Measurements from ENCODE around the gene LGR6.
"Not testable (repeated sequence)": the region's sequence is repeated elsewhere in the genome, so short reads cannot be mapped to it uniquely, and the experiment has no call there.

Gene LGR6

GRCh38 chr1:202242080-202242419 is 48.5 kb downstream of the LGR6 start:
- DNase-seq: no peak

GRCh38 chr1:202243006-202243405 is 49.4 kb downstream of the LGR6 start:
- DNase-seq: no peak

- no peak for DNase-seq
Observed at GRCh38 chr1:202244841-202245261, 51.3 kb downstream of the LGR6 start.

- DNase-seq: no peak
Observed at GRCh38 chr1:202245391-202245790, 51.8 kb downstream of the LGR6 start.

- no peak for DNase-seq
Observed at GRCh38 chr1:202247104-202247503, 53.5 kb downstream of the LGR6 start.

- no peak for DNase-seq
Observed at GRCh38 chr1:202247837-202248795, 54.5 kb downstream of the LGR6 start.

GRCh38 chr1:202248861-202249260 is 55.3 kb downstream of the LGR6 start:
- no peak for DNase-seq

- no peak for DNase-seq
Observed at GRCh38 chr1:202249436-202249835, 55.8 kb downstream of the LGR6 start.

GRCh38 chr1:202249846-202250245 is 56.2 kb downstream of the LGR6 start:
- no peak for DNase-seq

GRCh38 chr1:202250982-202251381 is 57.4 kb downstream of the LGR6 start:
- DNase-seq: no peak

GRCh38 chr1:202251424-202252256 is 58.0 kb downstream of the LGR6 start:
- DNase-seq: no peak

- DNase-seq: no peak
Observed at GRCh38 chr1:202252271-202252670, 58.7 kb downstream of the LGR6 start.

GRCh38 chr1:202254454-202255252 is 61.1 kb downstream of the LGR6 start:
- DNase-seq: no peak

GRCh38 chr1:202255343-202255742 is 61.7 kb downstream of the LGR6 start:
- no peak for DNase-seq

- DNase-seq: no peak
Observed at GRCh38 chr1:202259705-202260104, 66.1 kb downstream of the LGR6 start.

- not testable (repeated sequence) for DNase-seq
Observed at GRCh38 chr1:202261209-202261958, 67.8 kb downstream of the LGR6 start.

- DNase-seq: no peak
Observed at GRCh38 chr1:202263628-202264027, 70.0 kb downstream of the LGR6 start.

GRCh38 chr1:202264300-202264699 is 70.7 kb downstream of the LGR6 start:
- no peak for DNase-seq

GRCh38 chr1:202264726-202265125 is 71.1 kb downstream of the LGR6 start:
- DNase-seq: no peak

- DNase-seq: no peak
Observed at GRCh38 chr1:202266061-202266765, 72.6 kb downstream of the LGR6 start.

GRCh38 chr1:202268032-202268431 is 74.4 kb downstream of the LGR6 start:
- DNase-seq: no peak
